ENCODE data around the gene SUCLA2.
"Not testable (repeated sequence)": the region's sequence is repeated elsewhere in the genome, so short reads cannot be mapped to it uniquely, and the experiment has no call there.

The SUCLA2 gene

GRCh38 chr13:47997384-47997783 is 3.7 kb downstream of the SUCLA2 start:
- no peak for DNase-seq

- no peak for DNase-seq
These were observed 9.2 kb downstream of the SUCLA2 start for GRCh38 chr13:47991859-47992258.

DNA sequence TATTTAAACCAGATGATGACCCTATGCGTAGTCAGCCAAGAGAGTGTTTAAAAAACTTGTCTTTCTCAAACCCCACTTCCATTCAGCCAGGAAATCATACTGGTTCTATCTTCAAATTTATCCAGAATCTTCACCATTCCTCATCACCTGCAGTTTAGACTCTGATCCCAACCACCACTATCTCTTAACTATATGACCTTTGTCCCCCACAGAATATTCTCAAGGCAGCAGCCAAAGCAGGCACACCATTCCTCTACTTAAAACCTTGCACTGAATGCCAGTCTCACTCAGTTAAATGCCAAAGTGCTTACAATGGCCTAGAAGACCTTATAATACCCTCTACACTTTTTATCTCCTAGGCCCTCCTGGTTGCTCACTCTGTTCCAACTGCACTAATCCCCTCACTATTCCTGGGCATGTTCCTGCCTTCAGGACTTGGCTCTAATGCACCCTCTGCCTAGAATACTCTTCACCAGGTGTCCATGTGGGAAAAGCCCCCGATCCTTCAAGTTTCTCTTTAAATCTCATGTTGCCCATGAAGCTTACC is 10.1 kb downstream of the SUCLA2 start:
- DNase-seq, result no peak

- no peak for DNase-seq
These were observed 10.6 kb downstream of the SUCLA2 start for GRCh38 chr13:47990427-47990826.

DNA sequence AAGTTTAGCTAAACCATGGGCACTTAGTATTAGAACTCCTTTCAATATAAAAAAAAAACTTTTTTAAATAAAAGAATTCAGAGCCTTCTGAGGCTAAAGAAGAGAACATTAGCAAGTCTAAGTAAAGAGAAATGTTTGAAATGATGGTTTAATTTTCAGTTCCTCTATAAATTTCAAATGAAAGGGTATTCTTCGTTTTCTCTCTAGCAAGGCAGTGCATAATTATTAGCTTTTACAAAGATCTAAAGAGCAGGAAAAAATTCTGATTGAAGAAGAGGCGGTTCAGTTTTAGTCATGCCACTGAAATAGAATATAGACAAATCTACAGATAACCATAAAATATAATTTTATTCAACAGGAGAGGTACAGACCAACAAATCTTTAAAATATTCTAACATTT is 18.0 kb downstream of the SUCLA2 start:
- no peak for DNase-seq

- DNase-seq, result no peak
These were observed 24.7 kb downstream of the SUCLA2 start for GRCh38 chr13:47976325-47976724.

- DNase-seq, result no peak
These were observed 36.2 kb downstream of the SUCLA2 start for GRCh38 chr13:47964863-47965262.

DNA sequence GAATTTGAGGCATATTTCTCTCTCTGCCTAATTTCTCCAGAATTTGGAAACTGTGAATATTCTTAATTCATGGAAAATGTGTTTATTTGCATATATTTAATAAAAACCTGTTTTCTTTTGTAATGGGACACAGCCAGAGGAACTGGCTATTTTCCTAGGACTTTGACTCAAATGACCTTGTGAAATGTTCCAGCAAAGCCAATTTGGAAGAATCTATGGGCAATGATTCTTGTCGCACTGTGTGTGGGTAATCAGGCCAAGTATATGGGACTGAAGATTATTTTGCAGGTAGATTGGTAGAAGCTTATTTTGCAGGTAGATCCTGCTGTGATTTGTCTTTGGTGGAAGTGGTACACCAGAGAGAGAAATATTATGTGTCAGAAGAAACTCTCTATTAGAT is 38.8 kb downstream of the SUCLA2 start:
- DNase-seq, result no peak

DNA sequence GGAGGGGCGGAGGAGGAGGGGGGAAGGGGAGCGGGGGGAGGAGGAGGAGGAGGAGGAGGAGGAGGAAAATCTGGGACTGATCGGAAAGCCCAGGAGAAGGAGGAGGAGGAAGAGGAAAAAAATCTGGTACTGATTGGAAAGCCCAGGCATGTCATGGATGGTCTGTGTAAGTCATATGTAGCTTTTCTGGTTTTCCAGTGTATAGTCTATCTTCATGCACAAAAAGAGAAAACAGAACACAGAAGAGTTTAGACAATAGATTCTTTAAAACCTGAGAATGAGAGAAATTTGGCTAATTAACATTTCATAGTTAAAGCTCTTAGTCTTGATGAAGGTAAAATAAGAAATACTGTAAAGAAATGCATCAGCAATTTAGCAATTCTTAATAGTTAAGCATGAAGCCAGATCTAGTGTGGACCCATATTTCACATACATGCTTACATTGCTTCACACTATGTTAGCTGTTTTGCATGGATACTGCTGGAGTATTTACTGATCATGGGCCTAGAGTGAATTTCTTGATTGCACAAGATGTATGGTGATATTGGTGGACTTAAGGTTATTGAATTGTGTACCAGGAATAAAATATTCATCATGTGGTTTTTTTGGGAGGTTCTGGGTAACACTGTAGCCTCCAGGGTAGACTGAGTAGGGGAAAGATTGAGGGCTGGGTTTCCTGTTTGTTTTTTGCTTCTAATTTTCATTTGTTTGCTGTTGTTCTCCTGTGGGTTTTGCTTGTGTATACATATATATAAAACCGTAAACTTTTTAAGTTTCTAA is 41.4 kb downstream of the SUCLA2 start:
- no peak for DNase-seq

DNA sequence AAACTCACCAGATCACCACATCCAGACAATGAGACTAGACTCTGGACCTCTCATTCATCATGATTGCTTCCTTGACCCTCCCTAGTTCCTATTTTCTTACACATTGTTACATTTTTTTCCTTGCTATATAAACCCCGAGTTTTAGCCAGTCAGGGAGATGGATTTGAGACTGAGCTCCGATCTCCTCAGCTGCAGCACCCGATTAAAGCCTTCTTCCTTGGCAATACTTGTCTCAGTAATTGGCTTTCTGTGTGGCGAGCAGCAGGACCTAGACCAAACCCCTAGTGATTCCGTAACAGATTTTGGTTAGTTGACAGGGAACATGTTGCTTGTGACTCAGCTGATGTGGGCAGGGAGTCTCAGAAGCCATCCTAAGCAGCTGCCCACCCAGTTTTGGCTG is 44.0 kb downstream of the SUCLA2 start:
- no peak for DNase-seq

GRCh38 chr13:47955836-47956235 is 45.2 kb downstream of the SUCLA2 start:
- no peak for DNase-seq

DNA sequence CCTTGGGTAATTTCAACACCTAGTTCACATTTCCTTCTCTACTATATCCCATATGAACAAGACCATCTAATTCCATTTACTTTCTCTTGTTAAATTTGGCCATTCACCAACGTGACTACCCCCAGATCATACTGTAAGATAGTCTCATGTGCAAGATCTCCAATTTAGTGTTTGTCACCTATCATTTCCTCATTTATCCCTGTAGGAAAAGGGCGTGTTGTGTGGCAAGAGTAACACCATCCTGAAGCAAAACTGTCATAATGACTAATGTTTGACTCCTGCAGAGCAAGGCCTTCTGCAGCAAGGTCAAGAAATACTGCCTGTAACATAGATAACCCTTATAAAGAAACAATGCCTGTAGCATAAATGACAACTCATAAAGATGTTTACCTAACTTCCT is 51.3 kb downstream of the SUCLA2 start:
- DNase-seq, result no peak

GRCh38 chr13:47945738-47946137 is 55.3 kb downstream of the SUCLA2 start:
- DNase-seq, result no peak

- DNase-seq, result not testable (repeated sequence)
These were observed 55.9 kb downstream of the SUCLA2 start for GRCh38 chr13:47945146-47945545.

- DNase-seq, result no peak
These were observed 66.7 kb downstream of the SUCLA2 start for GRCh38 chr13:47934371-47934770.

- DNase-seq, result peak in 1 of 58 donors; percentile 11
These were observed 67.8 kb downstream of the SUCLA2 start for GRCh38 chr13:47932950-47933923.

- no peak for DNase-seq
These were observed 70.4 kb downstream of the SUCLA2 start for GRCh38 chr13:47930649-47931165.

DNA sequence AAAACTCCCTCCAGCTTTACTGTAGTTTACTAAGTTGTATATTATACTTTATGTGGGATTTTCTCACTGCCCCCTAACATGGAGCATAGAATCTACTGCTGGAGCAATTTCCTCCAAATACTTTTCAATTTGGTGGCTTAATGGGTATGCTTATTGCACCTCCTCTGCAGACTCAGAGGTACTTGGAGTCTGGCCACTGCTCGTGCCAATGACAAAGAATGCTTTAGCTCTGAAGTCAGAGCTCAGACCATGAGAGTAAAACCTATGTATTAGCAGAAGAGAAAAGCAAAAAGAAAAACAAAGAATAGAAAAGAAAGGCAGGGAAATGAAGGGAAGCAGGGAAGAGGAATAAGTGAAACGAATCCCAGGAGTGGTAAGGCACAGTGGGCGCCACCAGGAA is 71.9 kb downstream of the SUCLA2 start:
- no peak for DNase-seq

DNA sequence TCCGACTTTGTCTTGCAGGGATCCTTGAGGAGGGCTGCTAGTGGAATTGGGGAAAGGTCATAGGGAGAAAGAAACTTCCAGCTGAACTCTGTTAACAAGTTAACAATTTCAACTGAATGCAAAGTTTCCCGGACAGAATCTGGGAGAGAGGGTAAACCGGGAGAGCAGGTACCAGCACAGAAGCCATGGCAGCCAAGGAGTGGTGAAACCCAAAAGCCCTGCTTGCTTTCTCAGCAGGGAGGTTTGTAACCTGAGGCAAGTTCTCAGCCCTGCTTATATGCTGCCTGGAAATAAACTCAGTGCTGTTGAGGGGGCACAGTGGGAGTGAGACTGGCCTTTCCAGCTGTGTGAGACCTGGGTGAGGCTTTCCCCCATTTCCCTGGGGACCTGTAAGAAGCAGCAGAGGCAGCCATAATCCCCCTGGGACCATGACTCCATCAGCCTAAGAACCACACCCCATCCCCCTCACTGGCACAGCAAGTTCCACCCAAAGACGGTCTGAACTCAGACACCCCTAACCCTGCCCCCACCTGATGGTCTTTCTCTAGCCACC is 84.0 kb downstream of the SUCLA2 start:
- DNase-seq, result no peak

DNA sequence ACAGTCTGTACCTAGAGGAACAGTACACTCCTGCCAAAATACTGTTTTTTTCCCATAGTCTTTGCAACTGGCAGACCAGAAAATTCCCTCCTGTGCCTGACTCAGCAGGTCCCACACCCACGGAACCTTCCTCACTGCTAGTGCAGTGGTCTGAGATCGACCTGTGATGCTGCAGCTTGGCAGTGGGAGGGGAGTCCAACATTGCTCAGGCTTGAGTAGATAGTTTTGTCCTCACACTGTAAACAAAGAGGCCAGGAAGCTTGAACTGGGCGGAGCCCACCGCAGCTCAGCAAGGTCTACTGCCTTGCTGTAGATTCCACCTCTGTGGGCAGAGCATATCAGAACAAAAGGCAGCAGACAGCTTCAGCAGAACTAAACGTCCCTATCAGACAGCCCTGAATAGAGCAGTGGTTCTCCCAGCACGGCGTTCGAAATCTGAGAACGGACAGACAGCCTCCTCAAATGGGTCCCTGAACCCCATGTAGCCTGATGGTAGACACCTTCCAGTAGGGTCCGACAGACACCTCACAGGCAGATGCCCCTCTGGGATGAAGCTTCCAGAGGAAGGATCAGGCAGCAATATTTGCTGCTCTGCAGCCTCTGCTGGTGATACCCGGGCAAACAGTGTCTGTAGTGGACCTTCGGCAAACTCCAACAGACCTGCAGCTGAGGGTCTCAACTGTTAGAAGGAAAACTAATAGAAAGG is 92.7 kb downstream of the SUCLA2 start:
- DNase-seq, result no peak

DNA sequence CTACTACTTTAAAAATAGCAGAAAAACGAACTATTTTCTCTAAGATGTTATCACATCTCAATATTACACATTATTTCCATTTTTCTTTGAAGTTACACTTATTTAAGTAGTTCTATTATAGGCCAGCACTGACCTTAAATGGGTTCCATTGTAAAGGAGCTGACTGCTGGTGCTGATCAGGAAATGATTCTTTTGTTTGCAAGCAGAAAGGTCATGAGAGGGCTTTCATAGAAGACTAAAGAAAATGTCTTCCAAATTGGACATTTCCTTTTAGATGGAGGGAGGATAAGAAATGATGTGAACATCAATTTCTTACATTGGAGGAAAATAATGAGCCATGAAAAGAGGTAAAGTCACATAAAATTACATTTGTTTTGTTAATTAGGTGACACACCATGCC is 96.2 kb downstream of the SUCLA2 start:
- DNase-seq, result no peak
